ENCODE data around the gene MYEOV.

GRCh38 chr11:69316956-69317355, 23.0 kb downstream of the MYEOV start:
- TF ChIP-seq, protein P1, sequence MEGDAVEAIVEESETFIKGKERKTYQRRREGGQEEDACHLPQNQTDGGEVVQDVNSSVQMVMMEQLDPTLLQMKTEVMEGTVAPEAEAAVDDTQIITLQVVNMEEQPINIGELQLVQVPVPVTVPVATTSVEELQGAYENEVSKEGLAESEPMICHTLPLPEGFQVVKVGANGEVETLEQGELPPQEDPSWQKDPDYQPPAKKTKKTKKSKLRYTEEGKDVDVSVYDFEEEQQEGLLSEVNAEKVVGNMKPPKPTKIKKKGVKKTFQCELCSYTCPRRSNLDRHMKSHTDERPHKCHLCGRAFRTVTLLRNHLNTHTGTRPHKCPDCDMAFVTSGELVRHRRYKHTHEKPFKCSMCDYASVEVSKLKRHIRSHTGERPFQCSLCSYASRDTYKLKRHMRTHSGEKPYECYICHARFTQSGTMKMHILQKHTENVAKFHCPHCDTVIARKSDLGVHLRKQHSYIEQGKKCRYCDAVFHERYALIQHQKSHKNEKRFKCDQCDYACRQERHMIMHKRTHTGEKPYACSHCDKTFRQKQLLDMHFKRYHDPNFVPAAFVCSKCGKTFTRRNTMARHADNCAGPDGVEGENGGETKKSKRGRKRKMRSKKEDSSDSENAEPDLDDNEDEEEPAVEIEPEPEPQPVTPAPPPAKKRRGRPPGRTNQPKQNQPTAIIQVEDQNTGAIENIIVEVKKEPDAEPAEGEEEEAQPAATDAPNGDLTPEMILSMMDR (IDR thresholded peaks at IDR 0.05): no peak
- TF ChIP-seq POLR2A (IDR thresholded peaks at IDR 0.05): no peak

All from lower leg skin (tissue), 3 donors.